ACHN (cell line): ENCODE results near the gene FMNL1.

Source experiments
- DNase-seq: peaks from one replicate; pipeline ENCODE4 v3.0.0-alpha.2; 2015
- in situ Hi-C: cut with HindIII; loops from 2 replicates; pipeline ENCODE4 v1.10.0; 2017; ENCODE audit warnings: low sequenced_read_pairs, low pct_ligation_motif_present, low pct_unique_long_range_greater_than_20kb

The FMNL1 gene

GRCh38 chr17:45289301-45290268, 67.9 kb downstream of the FMNL1 start:
- in situ Hi-C loops, result no loop called here
- no peak for DNase-seq

GRCh38 chr17:45290269-45290765, 68.6 kb downstream of the FMNL1 start:
- in situ Hi-C loops, result no loop called here
- DNase-seq, result no peak

GRCh38 chr17:45291171-45291805, 69.6 kb downstream of the FMNL1 start:
- in situ Hi-C loops, result no loop called here
- no peak for DNase-seq

GRCh38 chr17:45292696-45293412, 71.2 kb downstream of the FMNL1 start:
- in situ Hi-C loops, result no loop called here
- no peak for DNase-seq

DNA sequence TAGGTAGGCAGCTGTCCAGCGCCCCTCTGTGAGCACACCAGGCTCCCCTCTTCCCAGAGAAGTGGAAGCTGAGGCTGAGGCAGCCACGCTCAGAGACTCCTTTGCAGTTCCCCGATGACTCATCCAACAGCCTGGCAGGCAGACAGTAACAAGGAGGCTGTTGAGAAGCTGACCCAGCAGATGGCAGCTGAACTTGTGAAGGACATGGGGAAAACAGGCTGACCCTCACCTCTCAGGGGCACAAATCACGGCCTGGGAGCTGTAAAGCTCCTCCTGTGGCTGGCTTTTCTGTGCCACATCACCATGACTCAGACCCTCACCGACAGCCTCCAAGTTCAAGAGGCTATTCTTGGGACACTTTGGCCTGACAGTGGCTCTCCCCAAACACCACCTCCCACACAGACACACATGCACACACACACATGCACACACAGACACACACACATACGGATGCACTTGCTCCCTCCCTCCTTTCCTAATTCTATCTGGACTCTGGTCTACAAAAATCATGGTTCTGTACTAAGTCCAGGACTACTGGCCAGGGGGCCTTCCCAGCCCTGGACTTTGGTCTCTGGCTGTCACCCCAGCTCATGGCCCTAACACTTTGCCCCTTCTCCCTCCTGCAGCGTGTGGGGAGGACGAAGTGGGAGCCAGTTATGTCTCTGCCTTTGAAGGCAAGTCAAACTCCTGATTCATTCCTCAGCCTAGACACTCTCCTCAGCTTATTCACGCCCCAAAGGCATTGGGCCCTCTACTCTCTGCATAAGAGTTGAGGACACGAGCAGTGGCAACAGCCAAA, 71.9 kb downstream of the FMNL1 start:
- DNase-seq, result peak; percentile 97
- in situ Hi-C loops, result no loop called here

GRCh38 chr17:45294506-45294905, 72.8 kb downstream of the FMNL1 start:
- DNase-seq, result no peak
- in situ Hi-C loops, result no loop called here

GRCh38 chr17:45296003-45296832, 74.5 kb downstream of the FMNL1 start:
- no peak for DNase-seq
- in situ Hi-C loops, result no loop called here

DNA sequence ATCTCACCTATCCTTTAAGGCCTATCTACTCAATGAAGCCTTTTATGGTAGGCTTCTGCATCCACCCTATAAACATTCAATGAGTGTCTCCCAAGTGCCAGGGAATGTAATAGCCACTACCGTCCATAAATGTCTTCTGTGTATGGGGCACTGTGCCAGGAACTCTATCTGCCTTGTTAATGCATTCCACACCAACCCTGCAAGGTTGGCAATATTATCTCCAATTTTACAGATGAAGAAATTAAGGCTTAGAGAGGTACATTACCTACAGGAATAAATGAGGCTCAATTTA, 75.1 kb downstream of the FMNL1 start:
- no peak for DNase-seq
- in situ Hi-C loops, result no loop called here
